Tibial artery (tissue), 4 donors: Measurements from ENCODE around the gene TTBK2.

Experiments used
- DNase-seq, 2 donors: peaks; one replicate each; pipeline ENCODE4 v3.0.0-alpha.2; 2019
- H3K27ac ChIP-seq, 2 donors: fragments of 200-600 bp; sonication (generic) in 1 of 2; 1 replicate in 1 of 2; 2 replicates in 1 of 2; pipeline ENCODE4 v1.5.1; 2018 to 2019; ENCODE audit warnings: mild to moderate bottlenecking in 1 of 2
- H3K27me3 ChIP-seq, 2 donors: fragments of 200-600 bp; sonication (generic) in 1 of 2; one replicate each; pipeline versions ENCODE4 v1.5.1 to v1.6.0; 2016 to 2019
- H3K36me3 ChIP-seq, 3 donors: fragments of 200-600 bp; sonication (generic) in 2 of 3; one replicate each; pipeline ENCODE4 v1.5.1; 2016 to 2019; ENCODE audit warnings: mild to moderate bottlenecking in 2 of 3
- H3K4me1 ChIP-seq, 4 donors: fragments of 200-600 bp; sonication (generic) in 2 of 4; 1 replicate in 3 of 4; 2 replicates in 1 of 4; pipeline ENCODE4 v1.5.1; 2016 to 2019
- H3K4me3 ChIP-seq, 2 donors: fragments of 200-600 bp; sonication (generic) in 1 of 2; 1 replicate in 1 of 2; 2 replicates in 1 of 2; pipeline ENCODE4 v1.5.1; 2018 to 2019; ENCODE audit warnings: mild to moderate bottlenecking in 2 of 2
- H3K9me3 ChIP-seq, 3 donors: fragments of 200-600 bp; sonication (generic) in 1 of 3; one replicate each; pipeline ENCODE4 v1.5.1; 2016 to 2019
- CTCF ChIP-seq, 2 experiments: fragments of 200-600 bp in 1 of 2; fragments of 450-650 bp in 1 of 2; IDR thresholded peaks; one replicate each; pipeline ENCODE4 v1.5.1; 2017 to 2019; ENCODE audit warnings: antibody characterized with exemption in 2 of 2, mild to moderate bottlenecking in 1 of 2, moderate library complexity in 1 of 2
- intact Hi-C: fragments of 100-400 bp; cut with DNase I; formaldehyde crosslinking; loops from one replicate; pipeline ENCODE4 v1.15.0; 2023; ENCODE audit warnings: low total_unique reads

Gene TTBK2

GRCh38 chr15:42727750-42728381 is 192.7 kb downstream of the TTBK2 start:
- intact Hi-C loops = no loop called here

DNA sequence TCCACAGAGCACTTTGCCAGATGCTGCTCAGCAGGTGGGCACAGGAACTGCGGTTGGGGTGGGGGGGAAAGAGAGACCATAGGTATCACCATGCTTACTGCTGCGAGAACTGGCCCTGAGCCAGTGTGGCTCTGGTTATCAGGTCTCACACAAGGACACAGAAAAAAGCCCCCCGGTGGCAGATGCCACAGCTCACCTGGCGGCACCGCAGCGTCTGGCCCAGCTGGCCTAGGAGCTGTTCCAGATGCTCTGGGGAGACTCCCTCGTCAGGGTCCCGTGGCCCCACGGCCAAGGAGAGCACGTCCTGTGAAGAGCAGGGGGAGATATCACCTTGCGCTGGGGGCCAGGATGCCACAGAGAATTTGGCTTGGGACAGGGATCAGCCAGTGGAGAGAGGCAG is 194.5 kb downstream of the TTBK2 start:
- Histone ChIP-seq H3K9me3 (no peaks in the 10 kb centered on the region), H3K4me3 (no peak overlapping the region), H3K27me3 (no peaks in the 10 kb centered on the region), H3K4me1 (peaks cover 0 to 1% (median 0%) of the 10 kb centered on the region in 4 donors), H3K27ac (no peak overlapping the region), H3K36me3 (peaks cover 65 to 100% (median 96%) of the 10 kb centered on the region in 3 donors)
- intact Hi-C loops = no loop called here
- TF ChIP-seq CTCF (IDR thresholded peaks at IDR 0.05) = no peak
- DNase-seq = no peak

More at GRCh38 chr15:42727750-42728381, 192.7 kb downstream of the TTBK2 start:
- no peak overlapping the region for H3K27ac ChIP-seq
- no peaks in the 10 kb centered on the region for H3K9me3 ChIP-seq
- H3K4me3 ChIP-seq = no peak overlapping the region
- no peaks in the 10 kb centered on the region for H3K27me3 ChIP-seq
- DNase-seq = no peak
- H3K4me1 ChIP-seq = no peaks in the 10 kb centered on the region
- H3K36me3 ChIP-seq = peaks cover 70 to 100% (median 99%) of the 10 kb centered on the region in 3 donors
- no peak for TF ChIP-seq CTCF (IDR thresholded peaks at IDR 0.05)

- H3K27ac ChIP-seq = no peak overlapping the region
- no peaks in the 10 kb centered on the region for H3K9me3 ChIP-seq
- H3K4me1 ChIP-seq = peaks cover 0 to 3% (median 0%) of the 10 kb centered on the region in 4 donors
- no peak for DNase-seq
- peaks cover 70 to 98% (median 92%) of the 10 kb centered on the region in 3 donors for H3K36me3 ChIP-seq
- TF ChIP-seq CTCF (IDR thresholded peaks at IDR 0.05) = no peak
- no peaks in the 10 kb centered on the region for H3K27me3 ChIP-seq
- H3K4me3 ChIP-seq = no peak overlapping the region
- intact Hi-C loops = no loop called here
Observed at GRCh38 chr15:42725331-42725903, 195.2 kb downstream of the TTBK2 start.

- H3K4me3 ChIP-seq = no peak overlapping the region
- peaks cover 77 to 98% (median 93%) of the 10 kb centered on the region in 3 donors for H3K36me3 ChIP-seq
- no peak for DNase-seq
- intact Hi-C loops = no loop called here
- H3K27me3 ChIP-seq = no peaks in the 10 kb centered on the region
- no peaks in the 10 kb centered on the region for H3K9me3 ChIP-seq
- no peak overlapping the region for H3K27ac ChIP-seq
- peaks cover 0 to 3% (median 0%) of the 10 kb centered on the region in 4 donors for H3K4me1 ChIP-seq
- TF ChIP-seq CTCF (IDR thresholded peaks at IDR 0.05) = no peak
Observed at GRCh38 chr15:42724276-42724675, 196.3 kb downstream of the TTBK2 start.

DNA sequence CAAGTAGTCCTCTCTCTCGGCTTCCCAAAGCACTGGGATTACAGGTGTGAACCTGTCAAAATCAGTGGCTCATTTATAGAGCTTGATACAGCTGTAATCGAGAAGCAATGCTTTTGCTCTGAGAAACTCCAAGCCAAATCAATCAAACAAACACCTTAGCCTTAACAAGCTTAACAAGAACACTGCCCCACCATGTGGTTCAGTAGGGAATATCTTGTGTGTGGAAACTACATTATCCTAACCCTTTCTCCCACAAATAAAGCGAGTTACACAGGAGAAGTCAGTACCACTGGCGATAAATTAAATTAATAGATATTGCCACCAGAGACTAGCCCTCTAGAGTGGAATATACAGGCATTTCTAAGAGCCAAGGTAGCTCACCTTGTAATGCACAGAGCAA is 197.5 kb downstream of the TTBK2 start:
- no peak overlapping the region for H3K27ac ChIP-seq
- H3K27me3 ChIP-seq = no peaks in the 10 kb centered on the region
- DNase-seq = no peak
- no peak for TF ChIP-seq CTCF (IDR thresholded peaks at IDR 0.05)
- no peaks in the 10 kb centered on the region for H3K9me3 ChIP-seq
- peaks cover 75 to 98% (median 93%) of the 10 kb centered on the region in 3 donors for H3K36me3 ChIP-seq
- peaks cover 0 to 3% (median 0%) of the 10 kb centered on the region in 4 donors for H3K4me1 ChIP-seq
- no peak overlapping the region for H3K4me3 ChIP-seq
- intact Hi-C loops = no loop called here
